HL-60 (cell line): Measurements from ENCODE around the gene LAMA2.

Experiments used
- DNase-seq, 2 experiments: peaks; one replicate each; pipeline ENCODE4 v3.0.0-alpha.2; 2010 to 2020; ENCODE audit warnings: low read depth in 1 of 2, low spot score in 1 of 2
- H3K27ac ChIP-seq: fragments of 250-450 bp; sonication (Bioruptor Pico); replicated peaks from 2 replicates; pipeline ENCODE4 v1.5.1; 2020; ENCODE audit warnings: mild to moderate bottlenecking, moderate library complexity
- H3K27me3 ChIP-seq: fragments of 250-450 bp; sonication (Bioruptor Pico); 2 replicates; pipeline ENCODE4 v1.5.1; 2021; ENCODE audit warnings: mild to moderate bottlenecking, moderate library complexity; ENCODE audit not compliant: insufficient read depth, poor library complexity, severe bottlenecking
- H3K4me3 ChIP-seq: replicated peaks from 2 replicates; pipeline ENCODE4 v1.5.1; 2011; ENCODE audit warnings: mild to moderate bottlenecking, control low read depth, low read length; ENCODE audit not compliant: insufficient read depth
- GABPA ChIP-seq: IDR thresholded peaks from 2 replicates; pipeline ENCODE4 v1.6.1; 2012; ENCODE audit warnings: low read depth
- POLR2AphosphoS5 ChIP-seq: IDR thresholded peaks from 2 replicates; pipeline ENCODE4 v1.6.1; 2012; ENCODE audit warnings: low read depth
- REST ChIP-seq: IDR thresholded peaks from 2 replicates; pipeline ENCODE4 v1.6.1; 2012; ENCODE audit warnings: low read depth; ENCODE audit not compliant: insufficient replicate concordance
- SPI1 ChIP-seq: IDR thresholded peaks from 2 replicates; pipeline ENCODE4 v1.6.1; 2012; ENCODE audit warnings: low read depth, mild to moderate bottlenecking, borderline replicate concordance
- TF ChIP-seq, protein P1 (sequence below): IDR thresholded peaks from one replicate; pipeline ENCODE4 v1.5.1; 2011; ENCODE audit warnings: low read length, control low read depth, inconsistent platforms; ENCODE audit not compliant: insufficient read depth

LAMA2 gene

DNA sequence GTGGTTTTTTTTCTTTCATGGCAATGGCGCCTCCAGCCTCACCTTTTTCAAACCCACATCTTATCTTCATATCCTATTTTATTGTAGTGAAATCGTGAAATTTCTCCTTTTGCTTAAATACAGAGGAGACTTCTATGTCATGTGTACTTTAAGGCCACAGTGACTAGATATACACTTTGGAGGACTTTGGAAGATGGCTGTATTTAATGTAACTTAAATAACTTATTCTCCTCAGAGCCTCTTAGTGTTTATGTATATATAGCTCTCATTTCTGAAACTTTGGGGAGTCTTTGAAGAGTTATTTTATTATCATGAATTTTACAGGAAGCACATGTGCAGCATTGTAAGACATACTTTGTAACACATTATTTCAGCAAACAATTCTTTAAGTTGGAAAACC is 968 bp downstream of the LAMA2 start:
- no peak for DNase-seq
- no peak for TF ChIP-seq SPI1
- peaks cover 7% of the 10 kb centered on the region for H3K27me3 ChIP-seq
- no peak overlapping the region for H3K27ac ChIP-seq
- H3K4me3 ChIP-seq, result no peak overlapping the region

- no peak overlapping the region for H3K27ac ChIP-seq
- peaks cover 7% of the 10 kb centered on the region for H3K27me3 ChIP-seq
- no peak for DNase-seq
- no peak for TF ChIP-seq SPI1
- TF ChIP-seq GABPA, result no peak
- no peak for TF ChIP-seq REST
- TF ChIP-seq, protein P1, sequence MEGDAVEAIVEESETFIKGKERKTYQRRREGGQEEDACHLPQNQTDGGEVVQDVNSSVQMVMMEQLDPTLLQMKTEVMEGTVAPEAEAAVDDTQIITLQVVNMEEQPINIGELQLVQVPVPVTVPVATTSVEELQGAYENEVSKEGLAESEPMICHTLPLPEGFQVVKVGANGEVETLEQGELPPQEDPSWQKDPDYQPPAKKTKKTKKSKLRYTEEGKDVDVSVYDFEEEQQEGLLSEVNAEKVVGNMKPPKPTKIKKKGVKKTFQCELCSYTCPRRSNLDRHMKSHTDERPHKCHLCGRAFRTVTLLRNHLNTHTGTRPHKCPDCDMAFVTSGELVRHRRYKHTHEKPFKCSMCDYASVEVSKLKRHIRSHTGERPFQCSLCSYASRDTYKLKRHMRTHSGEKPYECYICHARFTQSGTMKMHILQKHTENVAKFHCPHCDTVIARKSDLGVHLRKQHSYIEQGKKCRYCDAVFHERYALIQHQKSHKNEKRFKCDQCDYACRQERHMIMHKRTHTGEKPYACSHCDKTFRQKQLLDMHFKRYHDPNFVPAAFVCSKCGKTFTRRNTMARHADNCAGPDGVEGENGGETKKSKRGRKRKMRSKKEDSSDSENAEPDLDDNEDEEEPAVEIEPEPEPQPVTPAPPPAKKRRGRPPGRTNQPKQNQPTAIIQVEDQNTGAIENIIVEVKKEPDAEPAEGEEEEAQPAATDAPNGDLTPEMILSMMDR, result no peak
- no peak overlapping the region for H3K4me3 ChIP-seq
Observed at GRCh38 chr6:128885381-128885780, 2.4 kb downstream of the LAMA2 start.

- Histone ChIP-seq H3K27ac (no peak overlapping the region), H3K4me3 (no peak overlapping the region), H3K27me3 (peaks cover 7% of the 10 kb centered on the region)
- no peak for TF ChIP-seq REST
- TF ChIP-seq SPI1, result no peak
- TF ChIP-seq, protein P1, result no peak
- DNase-seq, result no peak
Observed at GRCh38 chr6:128886706-128887105, 3.8 kb downstream of the LAMA2 start.

DNA sequence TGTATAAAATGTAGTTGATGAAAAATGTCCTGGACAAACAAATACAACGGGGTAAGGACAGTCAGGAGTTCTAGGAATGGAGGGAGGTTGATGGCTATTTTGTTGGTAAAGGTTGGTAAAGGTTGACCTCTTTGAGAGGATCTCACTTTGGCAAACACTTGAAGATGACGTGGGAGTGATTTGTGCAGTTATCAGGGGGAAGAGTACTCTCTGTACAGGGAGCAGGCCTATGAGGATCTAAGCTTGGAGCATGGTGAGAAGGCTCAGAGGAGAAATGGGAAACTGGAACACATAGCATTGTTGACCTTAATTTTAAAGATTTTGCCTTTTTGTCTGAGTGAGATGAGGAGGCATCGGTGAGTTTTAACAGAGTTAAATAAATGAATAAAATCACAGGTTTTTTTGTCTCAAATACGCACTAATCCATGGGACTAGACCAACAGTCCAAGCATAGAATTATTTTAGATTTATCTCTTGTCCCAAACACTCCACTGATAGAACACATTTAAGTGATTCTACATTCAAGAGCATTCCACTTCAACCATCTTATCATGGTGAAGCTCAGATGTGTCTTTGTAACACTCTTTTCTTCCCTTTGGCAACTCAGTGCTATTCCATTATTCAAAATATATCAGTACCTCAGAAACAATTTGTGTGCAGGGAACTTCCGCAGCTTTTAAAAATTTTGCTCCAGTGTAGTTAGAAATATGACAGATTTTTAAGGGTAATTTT is 5.7 kb downstream of the LAMA2 start:
- no peak for DNase-seq
- Histone ChIP-seq H3K27ac (no peak overlapping the region), H3K27me3 (no peaks in the 10 kb centered on the region), H3K4me3 (no peak overlapping the region)
- no peak for TF ChIP-seq GABPA
- no peak for TF ChIP-seq POLR2AphosphoS5
- TF ChIP-seq, protein P1, result no peak
- no peak for TF ChIP-seq REST
- no peak for TF ChIP-seq SPI1
